BE2C (cell line): ENCODE measurements around the gene OST4.

Experiments used
- DNase-seq: peaks from one replicate; pipeline ENCODE4 v3.0.0-alpha.2; 2020
- H3K27me3 ChIP-seq: fragments of 250-450 bp; sonication (Bioruptor Pico); 2 replicates; pipeline ENCODE4 v1.5.1; 2020; ENCODE audit warnings: mild to moderate bottlenecking
- H3K36me3 ChIP-seq: fragments of 250-450 bp; sonication (Bioruptor Pico); 2 replicates; pipeline ENCODE4 v1.5.1; 2020; ENCODE audit warnings: mild to moderate bottlenecking
- H3K4me1 ChIP-seq: fragments of 250-450 bp; sonication (Bioruptor Pico); 2 replicates; pipeline ENCODE4 v1.5.1; 2020
- H3K4me3 ChIP-seq: 2 replicates; pipeline ENCODE4 v1.5.1; 2011; ENCODE audit warnings: low read depth, low read length
- H3K9me3 ChIP-seq: fragments of 250-450 bp; sonication (Bioruptor Pico); 2 replicates; pipeline ENCODE4 v1.5.1; 2020
- CTCF ChIP-seq: IDR thresholded peaks from 2 replicates; pipeline ENCODE4 v1.5.1; 2012; ENCODE audit warnings: mild to moderate bottlenecking, low read depth, low read length

Gene OST4

GRCh38 chr2:27087823-27088410 lies 16.5 kb upstream of the OST4 start:
- no peaks in the 10 kb centered on the region for H3K9me3 ChIP-seq
- peak overlapping the region; percentile 80; the same call in 1 of the 2 replicates for H3K4me3 ChIP-seq
- no peak for TF ChIP-seq CTCF

DNA sequence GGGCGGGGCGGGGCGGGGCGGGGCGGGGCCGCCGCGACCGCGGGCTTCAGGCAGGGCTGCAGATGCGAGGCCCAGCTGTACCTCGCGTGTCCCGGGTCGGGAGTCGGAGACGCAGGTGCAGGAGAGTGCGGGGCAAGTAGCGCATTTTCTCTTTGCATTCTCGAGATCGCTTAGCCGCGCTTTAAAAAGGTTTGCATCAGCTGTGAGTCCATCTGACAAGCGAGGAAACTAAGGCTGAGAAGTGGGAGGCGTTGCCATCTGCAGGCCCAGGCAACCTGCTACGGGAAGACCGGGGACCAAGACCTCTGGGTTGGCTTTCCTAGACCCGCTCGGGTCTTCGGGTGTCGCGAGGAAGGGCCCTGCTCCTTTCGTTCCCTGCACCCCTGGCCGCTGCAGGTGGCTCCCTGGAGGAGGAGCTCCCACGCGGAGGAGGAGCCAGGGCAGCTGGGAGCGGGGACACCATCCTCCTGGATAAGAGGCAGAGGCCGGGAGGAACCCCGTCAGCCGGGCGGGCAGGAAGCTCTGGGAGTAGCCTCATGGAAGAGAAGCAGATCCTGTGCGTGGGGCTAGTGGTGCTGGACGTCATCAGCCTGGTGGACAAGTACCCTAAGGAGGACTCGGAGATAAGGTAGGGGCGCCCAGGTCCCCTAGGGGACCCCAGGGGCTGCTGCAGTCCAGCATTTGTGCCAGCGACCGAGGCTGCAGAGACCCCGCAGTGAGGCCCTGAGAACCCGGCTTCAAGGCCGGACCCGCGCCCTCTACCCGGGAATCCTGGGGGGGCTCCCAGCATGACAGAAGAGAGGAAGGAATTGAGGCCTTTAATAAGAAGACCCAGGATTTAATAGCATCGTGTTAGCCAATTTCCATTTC lies 15.5 kb upstream of the OST4 start, which contains the start of gene KHK:
Gene KHK (plus strand): TSS at position 49 of the 870 bp plus-strand sequence. CDS start 488 bp downstream, at position 537.
- no peaks in the 10 kb centered on the region for H3K27me3 ChIP-seq
- TF ChIP-seq CTCF = no peak
- H3K4me3 ChIP-seq = peak within 1 kb of the TSS; percentile 80
- H3K36me3 ChIP-seq = peaks cover 14% of the 10 kb centered on the region
- peaks cover 6% of the 10 kb centered on the region; the same call in 1 of the 2 replicates for H3K4me1 ChIP-seq
- DNase-seq = peak; percentile 75
- H3K9me3 ChIP-seq = no peaks in the 10 kb centered on the region

More at GRCh38 chr2:27087823-27088410, 16.5 kb upstream of the OST4 start:
- DNase-seq = no peak
- Histone ChIP-seq H3K27me3 (no peaks in the 10 kb centered on the region), H3K36me3 (peaks cover 4% of the 10 kb centered on the region; the same call in 1 of the 2 replicates), H3K4me1 (peaks cover 5% of the 10 kb centered on the region; the same call in 1 of the 2 replicates)

DNA sequence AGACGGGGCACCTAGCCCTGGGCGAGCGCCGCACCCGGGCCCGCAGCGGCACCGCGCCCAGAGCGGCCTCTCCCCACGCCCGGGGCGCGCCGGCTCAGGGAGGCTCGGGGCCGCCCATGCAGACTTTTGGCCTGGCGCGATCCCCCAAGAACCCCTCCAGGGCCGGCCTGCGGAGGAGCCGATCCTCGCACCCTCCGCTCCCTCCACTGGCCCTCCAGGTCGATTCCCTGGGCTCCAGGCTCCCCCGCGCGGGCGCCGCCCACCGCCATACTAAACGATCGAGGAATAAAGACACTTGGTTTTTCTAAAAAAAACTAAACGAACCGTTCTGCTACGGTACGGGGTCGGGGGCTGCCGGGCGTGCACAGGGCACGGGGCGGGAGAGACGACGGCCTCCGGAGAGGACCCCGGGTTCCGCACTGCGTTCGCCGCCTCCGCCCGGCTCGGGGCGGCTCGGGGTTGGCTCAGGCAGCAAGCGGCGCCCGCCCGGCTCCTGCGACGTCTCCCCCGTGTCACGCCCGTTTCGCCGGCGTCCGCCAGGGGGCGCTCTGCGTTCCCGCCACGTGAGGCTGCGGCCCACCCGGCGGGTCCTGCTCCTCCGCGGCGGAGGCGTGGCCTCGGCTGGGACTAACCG lies 14.8 kb upstream of the OST4 start:
- Histone ChIP-seq H3K36me3 (peaks cover 18% of the 10 kb centered on the region), H3K9me3 (no peaks in the 10 kb centered on the region), H3K4me1 (peaks cover 12% of the 10 kb centered on the region), H3K4me3 (peak overlapping the region; percentile 61), H3K27me3 (no peaks in the 10 kb centered on the region)
- DNase-seq = peak; percentile 97
- peak; percentile 61 for TF ChIP-seq CTCF

GRCh38 chr2:27085673-27086089 lies 14.2 kb upstream of the OST4 start:
- peak; percentile 53 for TF ChIP-seq CTCF
- Histone ChIP-seq H3K36me3 (peaks cover 20% of the 10 kb centered on the region), H3K9me3 (no peaks in the 10 kb centered on the region), H3K27me3 (no peaks in the 10 kb centered on the region), H3K4me1 (peaks cover 15% of the 10 kb centered on the region), H3K4me3 (peak overlapping the region; percentile 61)
- DNase-seq = peak; percentile 67

DNA sequence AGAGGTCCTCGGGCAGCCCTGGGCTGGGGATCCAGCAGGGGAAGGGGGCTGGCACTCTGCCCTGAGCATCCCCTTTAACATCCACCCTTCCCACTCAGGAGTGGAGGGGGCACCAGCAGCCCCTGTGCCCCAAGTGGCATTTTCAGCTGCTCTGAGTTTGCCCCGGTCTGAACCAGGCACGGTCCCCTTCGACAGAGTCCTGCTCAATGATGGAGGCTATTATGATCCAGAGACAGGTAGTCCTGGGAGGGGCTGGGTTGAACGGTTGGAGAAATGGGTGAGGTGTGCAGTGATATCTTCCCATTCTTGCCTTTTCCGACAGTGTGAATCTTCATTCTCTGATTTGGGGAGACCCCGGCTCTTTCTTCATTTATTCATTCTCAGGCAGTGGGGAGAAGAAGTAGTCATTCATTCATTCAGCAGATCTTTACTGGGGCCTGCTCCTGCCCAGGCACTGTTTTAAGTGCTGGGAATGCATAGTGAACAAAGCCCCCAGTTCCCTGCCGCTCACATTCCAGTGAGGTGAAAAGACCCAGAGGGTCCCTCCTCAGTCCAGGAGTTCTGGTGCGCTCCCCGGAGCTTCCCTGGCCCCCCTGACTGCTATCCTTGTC lies 13.7 kb upstream of the OST4 start:
- no peaks in the 10 kb centered on the region for H3K9me3 ChIP-seq
- H3K4me1 ChIP-seq = peaks cover 19% of the 10 kb centered on the region
- H3K36me3 ChIP-seq = peaks cover 22% of the 10 kb centered on the region
- H3K27me3 ChIP-seq = no peaks in the 10 kb centered on the region
- no peak for DNase-seq
- TF ChIP-seq CTCF = no peak
- peak overlapping the region; percentile 61 for H3K4me3 ChIP-seq
